Measurements from ENCODE around the gene RAC2.

RAC2 gene

DNA sequence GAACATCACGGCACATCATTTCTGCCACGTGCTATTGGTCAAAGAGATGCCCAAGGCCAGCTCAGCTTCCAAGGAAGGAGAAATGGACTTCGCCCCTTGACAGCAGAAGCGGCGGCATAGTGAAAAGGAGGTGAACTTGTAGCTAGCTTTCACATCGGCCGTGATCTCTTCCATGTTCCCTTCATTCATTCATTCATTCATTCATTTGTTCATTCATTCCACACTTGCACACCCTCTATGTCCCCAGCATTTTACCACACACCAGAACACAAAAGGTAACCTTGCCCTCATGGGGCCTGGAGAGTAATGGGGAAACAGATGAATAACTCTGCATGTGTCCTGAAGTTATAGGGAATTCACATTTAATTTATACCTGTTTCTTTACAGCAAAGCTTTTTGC lies 37.1 kb upstream of the RAC2 start:
- no peak for DNase-seq (ENCODE audit: low spot score)
- TF ChIP-seq CTCF (IDR thresholded peaks at IDR 0.05; ENCODE audit: extremely low read depth, missing control alignments): no peak

- no peak for DNase-seq (ENCODE audit: low spot score)
- no peak for TF ChIP-seq CTCF (IDR thresholded peaks at IDR 0.05; ENCODE audit: extremely low read depth, missing control alignments)
Measured at GRCh38 chr22:37280718-37281117, 36.6 kb upstream of the RAC2 start.

GRCh38 chr22:37279331-37280181 lies 35.5 kb upstream of the RAC2 start:
- TF ChIP-seq CTCF (IDR thresholded peaks at IDR 0.05; ENCODE audit: extremely low read depth, missing control alignments): no peak

GRCh38 chr22:37278261-37278660 lies 34.2 kb upstream of the RAC2 start:
- TF ChIP-seq CTCF (IDR thresholded peaks at IDR 0.05; ENCODE audit: extremely low read depth, missing control alignments): no peak
- DNase-seq (ENCODE audit: low spot score): no peak

More at GRCh38 chr22:37279331-37280181, 35.5 kb upstream of the RAC2 start:
- DNase-seq (ENCODE audit: low spot score): no peak

GRCh38 chr22:37277384-37277783 lies 33.3 kb upstream of the RAC2 start:
- no peak for DNase-seq (ENCODE audit: low spot score)
- no peak for TF ChIP-seq CTCF (IDR thresholded peaks at IDR 0.05; ENCODE audit: extremely low read depth, missing control alignments)

DNA sequence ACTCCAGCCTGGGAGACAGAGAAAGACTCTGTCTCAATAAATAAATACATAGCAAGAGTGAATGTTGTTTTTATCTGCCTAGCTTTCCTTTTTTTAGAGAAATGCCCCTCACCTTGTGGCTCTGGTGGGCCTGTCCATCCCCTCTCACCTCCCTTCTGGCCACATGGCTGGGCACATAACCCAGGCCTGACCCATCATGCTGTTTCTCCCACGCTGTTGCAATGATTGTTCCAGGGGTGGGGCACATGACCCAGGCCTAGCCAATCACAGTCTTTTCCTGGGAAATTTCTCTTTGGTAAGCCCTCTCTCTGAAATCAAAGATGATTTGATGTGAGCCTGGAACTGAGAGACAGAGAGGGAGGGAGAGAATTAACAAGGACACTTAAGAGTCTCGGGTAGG lies 32.7 kb upstream of the RAC2 start:
- no peak for DNase-seq (ENCODE audit: low spot score)
- no peak for TF ChIP-seq CTCF (IDR thresholded peaks at IDR 0.05; ENCODE audit: extremely low read depth, missing control alignments)

DNA sequence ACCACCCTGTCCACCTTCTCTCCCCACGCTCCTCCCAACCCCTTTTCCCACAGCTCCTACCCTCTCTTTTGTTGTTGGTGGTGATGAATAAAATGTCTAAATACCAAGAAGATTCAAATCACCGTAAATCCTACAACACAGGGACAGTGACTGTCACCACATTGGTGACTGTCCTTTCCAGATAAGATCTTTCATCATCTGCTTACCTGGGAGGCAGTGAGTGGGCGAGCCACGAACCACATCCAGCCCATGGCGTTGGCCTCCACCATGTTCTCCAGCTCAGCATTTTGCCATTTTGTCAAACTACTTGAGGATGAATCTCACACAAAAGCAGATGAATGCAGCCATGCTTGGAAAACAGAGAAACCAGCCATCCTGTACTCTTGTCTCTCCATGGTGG lies 31.6 kb upstream of the RAC2 start:
- no peak for TF ChIP-seq CTCF (IDR thresholded peaks at IDR 0.05; ENCODE audit: extremely low read depth, missing control alignments)
- DNase-seq (ENCODE audit: low spot score): no peak

All from GM20000 (cell line).